NCI-H510A (cell line): ENCODE data around the gene HYI.
A peak's percentile ranks its signal among the peaks of the same experiment; 100 is the strongest.
"Not testable (repeated sequence)": the region's sequence is repeated elsewhere in the genome, so short reads cannot be mapped to it uniquely, and the experiment has no call there.

ENCODE experiments used
- DNase-seq: peaks from one replicate; lab custom pipeline; 2025; lab: John Stamatoyannopoulos, UW

HYI gene

GRCh38 chr1:43453442-43454269 lies at the start of gene HYI:
HYI (minus strand) TSS chr1:43453931; CDS start chr1:43453793, 138 bp downstream.
- peak; percentile 100 for DNase-seq

GRCh38 chr1:43501806-43502205 lies 48.1 kb upstream of the HYI start:
- not testable (repeated sequence) for DNase-seq

GRCh38 chr1:43499898-43500297 lies 46.2 kb upstream of the HYI start:
- DNase-seq: no peak

GRCh38 chr1:43495204-43495603 lies 41.5 kb upstream of the HYI start:
- no peak for DNase-seq

DNA sequence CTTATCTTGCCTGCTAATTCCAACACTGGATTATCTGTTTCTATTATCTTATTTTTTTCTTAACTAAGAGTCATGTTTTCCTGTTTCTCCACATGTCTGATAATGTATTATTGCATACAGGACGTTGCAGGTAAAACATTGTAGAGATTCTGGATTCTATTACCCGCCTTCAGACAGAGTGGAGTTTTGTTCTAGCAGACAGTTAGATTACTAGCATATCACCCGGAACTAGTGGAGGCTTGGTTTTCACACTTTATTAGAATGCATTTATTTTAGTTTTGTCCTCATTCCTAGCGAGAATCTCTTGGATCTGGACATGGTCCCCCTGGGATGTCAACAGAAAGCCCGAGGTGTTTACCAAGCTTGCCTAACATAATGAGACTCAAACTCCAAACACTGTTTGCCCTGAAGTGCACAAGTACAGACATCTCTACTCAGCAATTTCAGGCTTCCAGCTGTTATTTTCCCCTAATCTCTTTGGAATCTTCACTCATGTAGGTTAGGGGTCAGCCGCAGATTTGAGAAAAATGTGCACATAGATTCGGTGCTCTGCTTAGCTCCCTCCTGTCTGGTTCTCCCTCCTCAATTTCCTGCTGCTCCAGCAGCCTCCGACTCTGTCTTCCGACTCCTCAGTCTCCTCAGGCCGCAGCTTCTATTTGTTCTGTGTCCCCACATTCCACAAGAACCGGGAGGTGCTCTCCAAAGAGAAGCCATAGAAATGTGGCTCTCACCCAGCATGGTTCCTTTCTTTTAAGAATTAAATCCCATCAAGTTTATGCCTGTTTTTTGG lies 40.1 kb upstream of the HYI start:
- DNase-seq: no peak

DNA sequence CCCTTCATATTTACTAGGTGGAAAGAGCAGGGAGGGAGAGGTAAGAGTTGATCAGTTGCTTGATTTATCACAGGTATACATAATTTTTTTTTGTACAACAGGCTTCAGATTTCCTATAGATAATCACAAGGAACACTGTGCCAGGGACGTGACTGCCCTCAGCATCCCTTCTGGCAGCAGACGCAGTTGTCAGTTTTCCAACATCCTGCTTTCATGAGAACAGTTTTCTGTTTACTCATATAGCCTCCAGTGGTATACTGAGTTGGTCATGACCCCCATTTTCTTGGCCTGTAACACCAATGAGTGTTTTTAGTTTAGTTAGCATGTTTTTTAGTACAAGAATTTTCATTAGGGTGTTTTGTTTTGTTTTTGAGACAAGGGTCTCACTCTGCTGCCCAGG lies 39.1 kb upstream of the HYI start:
- DNase-seq: no peak

DNA sequence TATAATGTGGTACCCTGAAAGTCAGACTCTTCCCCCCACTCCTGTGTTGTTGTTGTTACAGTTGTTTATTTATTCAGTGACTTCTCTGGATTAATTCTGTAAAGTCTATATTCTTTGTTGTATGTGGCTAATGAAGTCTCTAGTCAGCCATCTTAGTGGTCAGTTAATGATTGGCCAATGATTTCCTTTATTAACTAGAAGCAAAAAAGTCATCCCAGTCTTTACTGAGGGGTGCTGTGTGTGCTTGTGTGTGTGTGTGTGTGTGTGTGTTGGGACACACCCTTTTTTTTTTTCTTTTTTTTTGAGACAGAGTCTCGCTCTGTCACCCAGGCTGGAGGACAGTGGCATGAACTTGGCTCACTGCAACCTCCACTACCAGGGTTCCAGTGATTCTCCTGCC lies 37.3 kb upstream of the HYI start:
- no peak for DNase-seq

- no peak for DNase-seq
Observed at GRCh38 chr1:43488165-43488564, 34.4 kb upstream of the HYI start.

- no peak for DNase-seq
Observed at GRCh38 chr1:43484367-43484766, 30.6 kb upstream of the HYI start.

DNA sequence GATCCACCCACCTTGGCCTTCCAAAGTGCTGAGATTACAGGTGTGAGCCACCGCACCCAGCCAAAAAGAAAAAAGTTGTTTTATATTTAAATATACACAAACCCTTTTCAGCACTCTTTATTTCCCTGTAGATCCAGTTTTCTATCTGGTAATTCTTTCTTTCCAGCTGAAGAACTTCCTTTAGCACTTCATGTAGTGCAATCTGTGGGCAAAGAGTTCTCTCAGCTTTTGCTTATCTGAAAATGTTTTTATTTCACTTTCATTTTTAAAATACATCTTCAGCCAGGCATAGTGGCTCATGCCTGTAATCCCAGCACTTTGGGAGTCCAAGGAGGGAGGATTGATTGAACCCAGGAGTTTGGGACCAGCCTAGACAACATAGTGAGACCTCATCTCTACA lies 28.5 kb upstream of the HYI start:
- DNase-seq: no peak

- no peak for DNase-seq
Observed at GRCh38 chr1:43481491-43481890, 27.8 kb upstream of the HYI start.

GRCh38 chr1:43479414-43479813 lies 25.7 kb upstream of the HYI start:
- DNase-seq: no peak

DNA sequence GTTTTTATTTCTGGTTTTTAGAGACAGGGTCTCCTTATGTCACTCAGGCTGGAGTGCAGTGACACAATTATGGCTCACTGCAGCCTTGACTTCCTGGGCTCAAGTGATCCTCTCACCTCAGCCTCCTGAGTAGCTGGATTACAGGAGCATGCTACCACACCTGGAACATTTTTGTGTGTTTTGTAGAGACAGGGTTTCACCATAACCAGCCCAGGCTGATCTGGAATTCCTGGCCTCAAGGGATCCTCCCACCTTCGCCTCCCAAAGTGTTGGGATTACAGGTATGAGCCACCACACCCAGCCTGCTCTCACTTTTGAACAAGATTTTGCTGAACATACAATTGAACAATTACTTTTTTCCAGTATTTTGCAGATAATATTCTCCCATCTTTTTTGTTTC lies 24.0 kb upstream of the HYI start:
- DNase-seq: no peak

DNA sequence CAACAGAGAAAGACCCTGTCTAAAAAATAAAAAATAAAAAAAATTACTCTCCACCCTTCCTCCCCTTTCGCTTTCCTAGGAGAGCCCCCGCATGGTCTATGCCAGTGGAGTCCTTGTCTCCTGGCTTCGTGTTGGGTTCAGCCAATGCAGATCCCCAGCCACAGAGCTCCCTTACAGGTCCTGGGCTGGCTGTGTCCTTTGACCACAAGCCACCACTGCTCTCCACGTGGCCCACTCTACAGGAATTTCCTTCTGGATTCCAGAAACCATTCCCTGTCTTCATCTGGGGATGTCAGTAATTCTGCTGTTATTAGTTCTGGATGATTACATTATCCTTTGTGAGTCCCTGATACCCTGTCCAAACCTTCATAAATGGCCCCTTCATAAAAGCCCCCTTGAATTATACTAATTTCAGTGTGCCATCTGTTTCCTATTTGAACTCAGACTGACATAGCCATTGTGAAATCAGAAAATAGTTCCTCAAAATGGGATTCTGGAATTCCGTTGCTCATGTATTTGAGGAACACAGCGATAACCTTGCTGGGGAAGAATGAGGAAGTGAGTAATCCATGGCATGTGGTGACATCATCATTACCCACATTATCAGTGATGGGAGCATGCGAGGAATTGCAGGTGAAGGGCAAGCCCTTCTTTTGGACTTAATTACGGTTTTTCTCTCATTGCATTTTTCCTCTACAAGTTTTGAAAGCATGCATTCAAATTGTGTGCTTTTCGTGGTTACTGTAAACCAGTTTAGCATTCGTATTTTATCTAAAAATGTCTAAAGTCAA lies 22.1 kb upstream of the HYI start:
- not testable (repeated sequence) for DNase-seq

DNA sequence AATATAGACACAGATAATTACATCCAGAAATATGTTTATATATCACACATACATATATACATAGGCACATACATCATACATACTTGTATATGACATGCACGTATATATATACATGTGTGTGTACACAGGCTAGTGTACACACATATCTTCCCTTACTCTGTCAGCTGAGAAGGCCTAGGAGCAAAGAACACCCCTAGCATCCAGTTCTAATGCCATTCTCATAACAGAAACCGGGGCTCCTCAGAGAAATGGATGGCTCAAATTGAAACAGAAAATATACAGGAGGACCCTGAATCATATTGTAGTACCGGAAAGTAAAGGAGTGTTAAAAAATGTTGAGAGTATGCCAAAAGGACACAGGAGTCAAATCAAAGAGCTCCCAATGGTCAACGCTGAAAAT lies 19.7 kb upstream of the HYI start:
- no peak for DNase-seq

GRCh38 chr1:43472463-43473151 lies 18.9 kb upstream of the HYI start:
- DNase-seq: not testable (repeated sequence)

DNA sequence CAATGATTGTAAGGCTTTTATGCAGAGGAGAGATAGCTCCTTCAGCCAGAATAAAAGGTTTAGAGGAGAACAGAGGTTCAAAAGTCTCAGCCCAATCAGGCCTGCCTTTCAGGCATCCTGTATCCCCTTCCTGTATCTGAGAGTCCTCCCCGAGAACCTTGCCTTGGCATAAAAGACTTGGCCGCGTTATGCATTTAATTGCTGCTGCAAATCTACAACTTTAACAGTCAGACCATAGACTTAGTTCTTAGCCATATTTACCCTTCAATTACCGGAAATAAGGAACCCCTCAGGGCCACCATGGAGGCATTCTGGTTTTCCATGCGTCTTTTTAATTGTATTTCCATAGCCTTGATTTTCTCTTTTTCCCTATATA lies 18.3 kb upstream of the HYI start:
- DNase-seq: no peak

- no peak for DNase-seq
Observed at GRCh38 chr1:43469932-43470331, 16.2 kb upstream of the HYI start.

DNA sequence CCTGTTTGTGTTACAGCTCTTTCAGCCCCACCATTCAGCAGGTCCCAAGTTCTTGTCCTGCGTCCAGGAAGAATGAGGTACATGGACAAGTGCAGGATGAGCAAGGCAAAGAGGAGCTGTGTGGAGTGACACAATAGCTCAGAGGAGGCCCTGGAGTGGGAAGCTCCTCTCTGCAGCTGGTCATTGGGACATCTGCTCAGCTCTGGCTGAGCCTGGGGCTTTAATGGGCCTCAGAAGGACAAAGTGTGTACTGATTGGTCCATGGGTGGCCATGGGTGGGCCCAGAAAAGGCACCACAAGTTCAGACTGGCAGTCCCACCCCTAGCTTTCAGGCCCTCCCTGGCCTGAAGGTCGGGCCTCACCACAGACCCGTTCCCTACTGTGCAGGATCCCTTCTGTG lies 14.7 kb upstream of the HYI start:
- DNase-seq: no peak

DNA sequence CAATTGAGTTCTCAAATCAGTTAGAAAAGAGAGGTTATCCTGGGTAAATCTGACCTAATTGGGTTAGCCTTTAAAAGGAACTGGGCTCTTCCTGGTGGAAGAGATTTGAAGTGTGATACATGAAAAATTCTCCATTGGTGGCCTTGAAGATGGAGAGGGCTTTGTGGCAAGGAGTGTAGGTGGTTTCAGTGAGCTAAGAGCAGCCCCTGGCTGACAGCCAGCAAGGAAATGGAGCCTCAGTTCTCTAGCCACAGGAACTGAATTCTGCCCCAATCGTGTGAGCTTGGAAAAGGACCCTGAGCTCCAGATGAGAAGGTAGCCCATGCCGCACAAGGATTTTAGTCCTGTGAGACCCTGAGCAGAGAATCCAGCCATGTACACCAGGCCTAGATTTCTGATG lies 12.7 kb upstream of the HYI start:
- no peak for DNase-seq

GRCh38 chr1:43465505-43466067 lies 11.9 kb upstream of the HYI start:
- DNase-seq: no peak
